Lower leg skin (tissue), 4 donors: Measurements from ENCODE around the gene MICALL2. TPM values are rescaled to one million over a fixed set of nuclear protein-coding genes. Genes with fewer than 3 reads are reported as not detected.

ENCODE experiments used
- DNase-seq, 2 donors: peaks; one replicate each; pipeline ENCODE4 v3.0.0-alpha.2; 2019; ENCODE audit warnings: low spot score in 2 of 2
- H3K4me3 ChIP-seq: fragments of 200-600 bp; sonication (generic); 2 replicates; pipeline ENCODE4 v1.5.1; 2017; ENCODE audit warnings: mild to moderate bottlenecking, low read depth; ENCODE audit not compliant: poor library complexity, severe bottlenecking
- POLR2A ChIP-seq, 2 donors: fragments of 450-650 bp; IDR thresholded peaks; one replicate each; pipeline ENCODE4 v1.6.1; 2016 to 2017; ENCODE audit warnings: antibody characterized with exemption in 2 of 2, mild to moderate bottlenecking in 1 of 2, moderate library complexity in 1 of 2
- WGBS, 2 donors: methylation state at CpG; one replicate each; pipeline ENCODE4 v1.1.5; 2018; 5-methylcytosine and 5-hydroxymethylcytosine counted together
- intact Hi-C: fragments of 100-400 bp; cut with DNase I; formaldehyde crosslinking; loops from one replicate; pipeline ENCODE4 v1.15.0; 2023; ENCODE audit warnings: low total_unique reads
- total RNA-seq, 4 donors: library from RNA; depleted of rRNA; stranded (reverse); fragments of >200 nt; gene quantifications; one replicate each; pipeline ENCODE4 v1.1.0, GENCODE V29; 2016
- TF ChIP-seq, protein P1 (sequence below), 3 donors: fragments of 450-650 bp; IDR thresholded peaks; one replicate each; pipeline ENCODE4 v1.5.1; 2016; ENCODE audit warnings: antibody characterized with exemption in 3 of 3, mild to moderate bottlenecking in 3 of 3, moderate library complexity in 2 of 3

MICALL2 gene
- total RNA-seq, 4 donors from 2014 or later = 10.4 to 17.0 (median 14.0) TPM

DNA sequence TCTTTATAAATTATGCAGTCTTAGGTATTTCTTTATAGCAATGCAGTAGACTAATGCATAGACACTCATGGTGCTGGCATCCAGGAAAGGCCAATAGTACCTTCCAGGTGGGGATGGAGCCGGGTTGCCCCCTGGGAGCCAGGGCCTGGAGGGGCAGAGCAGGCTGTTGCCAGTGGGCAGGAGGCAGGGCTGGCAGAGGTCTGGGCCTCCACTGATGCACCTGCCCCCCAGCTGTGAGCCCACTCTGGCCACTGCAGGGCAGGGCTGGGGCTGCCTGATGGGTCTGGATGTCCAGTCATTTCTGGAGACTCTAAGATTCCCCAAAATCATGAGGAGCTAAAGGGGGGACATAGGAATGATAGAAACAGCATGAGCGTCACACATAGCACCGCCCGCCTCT lies 66.7 kb downstream of the MICALL2 start:
- 85 to 90% methylated on average over 2 to 4 of the region's 4 CpGs for WGBS, 2 donors
- DNase-seq = no peak
- intact Hi-C loops = no loop called here
- no peak for TF ChIP-seq POLR2A (IDR thresholded peaks at IDR 0.05)
- TF ChIP-seq, protein P1, sequence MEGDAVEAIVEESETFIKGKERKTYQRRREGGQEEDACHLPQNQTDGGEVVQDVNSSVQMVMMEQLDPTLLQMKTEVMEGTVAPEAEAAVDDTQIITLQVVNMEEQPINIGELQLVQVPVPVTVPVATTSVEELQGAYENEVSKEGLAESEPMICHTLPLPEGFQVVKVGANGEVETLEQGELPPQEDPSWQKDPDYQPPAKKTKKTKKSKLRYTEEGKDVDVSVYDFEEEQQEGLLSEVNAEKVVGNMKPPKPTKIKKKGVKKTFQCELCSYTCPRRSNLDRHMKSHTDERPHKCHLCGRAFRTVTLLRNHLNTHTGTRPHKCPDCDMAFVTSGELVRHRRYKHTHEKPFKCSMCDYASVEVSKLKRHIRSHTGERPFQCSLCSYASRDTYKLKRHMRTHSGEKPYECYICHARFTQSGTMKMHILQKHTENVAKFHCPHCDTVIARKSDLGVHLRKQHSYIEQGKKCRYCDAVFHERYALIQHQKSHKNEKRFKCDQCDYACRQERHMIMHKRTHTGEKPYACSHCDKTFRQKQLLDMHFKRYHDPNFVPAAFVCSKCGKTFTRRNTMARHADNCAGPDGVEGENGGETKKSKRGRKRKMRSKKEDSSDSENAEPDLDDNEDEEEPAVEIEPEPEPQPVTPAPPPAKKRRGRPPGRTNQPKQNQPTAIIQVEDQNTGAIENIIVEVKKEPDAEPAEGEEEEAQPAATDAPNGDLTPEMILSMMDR (IDR thresholded peaks at IDR 0.05) = no peak
- H3K4me3 ChIP-seq = no peak overlapping the region

- no peak for DNase-seq
- no peak overlapping the region for H3K4me3 ChIP-seq
- no peak for TF ChIP-seq POLR2A (IDR thresholded peaks at IDR 0.05)
- TF ChIP-seq, protein P1 (IDR thresholded peaks at IDR 0.05) = no peak
- intact Hi-C loops = no loop called here
- WGBS, 2 donors = 80 to 90% methylated on average over 4 of the region's 4 CpGs
These were observed 67.8 kb downstream of the MICALL2 start for GRCh38 chr7:1391449-1391848.

GRCh38 chr7:1388703-1389335 lies 70.5 kb downstream of the MICALL2 start:
- WGBS, 2 donors = 53 to 60% methylated on average over 28 to 29 of the region's 29 CpGs
- no peak for DNase-seq
- TF ChIP-seq POLR2A (IDR thresholded peaks at IDR 0.05) = no peak
- TF ChIP-seq, protein P1 (IDR thresholded peaks at IDR 0.05) = no peak
- intact Hi-C loops = no loop called here
- H3K4me3 ChIP-seq = no peak overlapping the region

DNA sequence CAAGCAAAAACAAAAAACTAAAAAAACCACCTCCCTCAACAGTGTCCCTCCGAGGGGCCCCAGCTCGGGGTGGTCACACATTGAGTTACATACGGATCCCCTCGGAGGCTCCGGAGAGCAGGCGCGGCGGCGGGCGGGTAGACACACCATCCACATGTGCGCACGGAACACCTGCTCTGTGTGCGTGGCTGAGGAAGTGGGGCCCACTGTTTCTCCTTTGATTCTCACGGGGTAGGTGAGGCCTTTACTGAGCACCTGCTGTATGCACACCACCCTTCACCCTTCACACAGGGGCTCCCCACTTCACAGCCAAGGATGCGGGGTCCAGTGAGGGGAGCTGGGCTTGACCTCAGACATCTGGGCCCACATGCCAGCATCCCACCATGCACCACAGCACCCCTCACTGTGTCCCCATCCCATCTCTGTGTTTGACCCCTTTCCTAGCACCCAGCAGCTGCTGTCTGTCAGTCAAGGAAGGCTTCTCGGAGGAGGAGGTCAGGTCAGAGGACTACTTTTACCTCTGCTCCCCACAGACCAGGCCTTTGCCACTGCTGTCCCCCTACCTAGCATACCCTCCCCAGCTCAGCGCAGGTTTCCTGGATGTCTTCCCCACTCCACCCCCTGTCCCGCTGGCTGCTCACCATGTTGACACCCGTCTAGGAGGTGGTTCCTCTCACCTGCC lies 71.1 kb downstream of the MICALL2 start:
- 74 to 76% methylated on average over 19 of the region's 19 CpGs for WGBS, 2 donors
- intact Hi-C loops = no loop called here
- no peak for DNase-seq

GRCh38 chr7:1387261-1387660 lies 72.0 kb downstream of the MICALL2 start:
- TF ChIP-seq, protein P1 (IDR thresholded peaks at IDR 0.05) = no peak
- intact Hi-C loops = no loop called here
- no peak for DNase-seq
- WGBS, 2 donors = 79 to 82% methylated on average over 16 to 18 of the region's 18 CpGs
- H3K4me3 ChIP-seq = no peak overlapping the region

More for the DNA sequence above, 71.1 kb downstream of the MICALL2 start:
- H3K4me3 ChIP-seq = no peak overlapping the region
- TF ChIP-seq, protein P1 (IDR thresholded peaks at IDR 0.05) = no peak
- TF ChIP-seq POLR2A (IDR thresholded peaks at IDR 0.05) = no peak
